ENCODE data around the gene NTSR1. TPM values are rescaled to one million over a fixed set of nuclear protein-coding genes. Genes with fewer than 3 reads are reported as not detected.

NTSR1 gene
- total RNA-seq, 1 donor from 2014 or later, result 0.08 TPM

DNA sequence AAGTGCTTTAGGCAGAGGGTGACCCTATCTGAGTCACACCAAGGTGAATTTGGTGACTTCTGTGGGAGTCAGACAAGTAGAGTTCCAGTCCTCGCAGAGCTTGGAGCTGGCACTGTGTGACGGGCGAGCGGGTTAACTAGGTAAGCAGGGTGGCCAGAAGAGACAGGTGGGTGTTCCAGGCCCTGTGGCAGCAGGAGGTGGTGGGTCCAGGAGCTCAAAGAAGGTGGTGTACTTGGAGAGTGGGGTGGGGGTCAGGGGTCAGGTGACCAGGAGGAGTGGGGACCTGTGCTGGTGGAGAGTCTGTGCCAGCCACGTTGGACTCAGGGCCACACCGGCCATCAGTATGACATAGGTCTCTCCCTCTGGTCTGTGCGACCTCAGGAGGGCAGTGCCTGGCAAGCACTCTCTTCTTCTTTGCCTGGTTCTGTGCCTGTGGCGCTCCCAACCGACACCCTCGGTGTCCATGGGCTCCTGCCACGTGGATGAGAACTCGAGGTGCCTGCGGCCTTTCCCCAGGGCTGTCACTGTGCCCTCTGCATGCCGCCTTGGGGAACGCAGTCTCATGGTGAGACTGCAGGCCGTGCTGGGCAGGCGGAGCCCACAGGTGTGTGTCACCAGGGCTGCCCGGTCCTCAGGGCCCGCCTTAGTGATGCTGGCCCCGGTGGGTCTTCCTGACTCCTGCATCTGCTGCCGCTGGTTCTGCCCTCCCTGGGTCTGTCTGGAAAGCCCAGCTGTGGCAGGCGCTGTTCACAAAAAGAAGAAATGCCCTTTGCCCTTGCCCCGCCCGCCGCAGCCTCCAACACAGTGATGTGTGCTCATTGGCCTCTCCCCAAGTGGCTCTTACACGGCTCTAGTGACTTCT, 89.3 kb downstream of the NTSR1 start:
- H3K4me3 ChIP-seq (ENCODE audit: low read depth, low read length), result no peak overlapping the region
- H3K36me3 ChIP-seq (ENCODE audit: control insufficient read depth, insufficient read depth, low read length), result peaks cover 2% of the 10 kb centered on the region
- H3K27me3 ChIP-seq (ENCODE audit: control insufficient read depth, insufficient read depth, low read length), result no peaks in the 10 kb centered on the region
- TF ChIP-seq, protein P1, sequence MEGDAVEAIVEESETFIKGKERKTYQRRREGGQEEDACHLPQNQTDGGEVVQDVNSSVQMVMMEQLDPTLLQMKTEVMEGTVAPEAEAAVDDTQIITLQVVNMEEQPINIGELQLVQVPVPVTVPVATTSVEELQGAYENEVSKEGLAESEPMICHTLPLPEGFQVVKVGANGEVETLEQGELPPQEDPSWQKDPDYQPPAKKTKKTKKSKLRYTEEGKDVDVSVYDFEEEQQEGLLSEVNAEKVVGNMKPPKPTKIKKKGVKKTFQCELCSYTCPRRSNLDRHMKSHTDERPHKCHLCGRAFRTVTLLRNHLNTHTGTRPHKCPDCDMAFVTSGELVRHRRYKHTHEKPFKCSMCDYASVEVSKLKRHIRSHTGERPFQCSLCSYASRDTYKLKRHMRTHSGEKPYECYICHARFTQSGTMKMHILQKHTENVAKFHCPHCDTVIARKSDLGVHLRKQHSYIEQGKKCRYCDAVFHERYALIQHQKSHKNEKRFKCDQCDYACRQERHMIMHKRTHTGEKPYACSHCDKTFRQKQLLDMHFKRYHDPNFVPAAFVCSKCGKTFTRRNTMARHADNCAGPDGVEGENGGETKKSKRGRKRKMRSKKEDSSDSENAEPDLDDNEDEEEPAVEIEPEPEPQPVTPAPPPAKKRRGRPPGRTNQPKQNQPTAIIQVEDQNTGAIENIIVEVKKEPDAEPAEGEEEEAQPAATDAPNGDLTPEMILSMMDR (IDR thresholded peaks at IDR 0.05; ENCODE audit: insufficient read depth, low read length, poor library complexity, severe bottlenecking), result no peak
- no peak for DNase-seq (ENCODE audit: low read depth)

GRCh38 chr20:62799036-62799435, 90.4 kb downstream of the NTSR1 start:
- Histone ChIP-seq H3K4me3 (ENCODE audit: low read depth, low read length) (no peak overlapping the region), H3K27me3 (ENCODE audit: control insufficient read depth, insufficient read depth, low read length) (no peaks in the 10 kb centered on the region), H3K36me3 (ENCODE audit: control insufficient read depth, insufficient read depth, low read length) (peaks cover 2% of the 10 kb centered on the region)
- no peak for DNase-seq (ENCODE audit: low read depth)
- TF ChIP-seq, protein P1 (IDR thresholded peaks at IDR 0.05; ENCODE audit: insufficient read depth, low read length, poor library complexity, severe bottlenecking), result no peak

- Histone ChIP-seq H3K36me3 (ENCODE audit: control insufficient read depth, insufficient read depth, low read length) (peaks cover 2% of the 10 kb centered on the region), H3K4me3 (ENCODE audit: low read depth, low read length) (no peak overlapping the region), H3K27me3 (ENCODE audit: control insufficient read depth, insufficient read depth, low read length) (no peaks in the 10 kb centered on the region)
- TF ChIP-seq, protein P1 (IDR thresholded peaks at IDR 0.05; ENCODE audit: insufficient read depth, low read length, poor library complexity, severe bottlenecking), result no peak
- no peak for DNase-seq (ENCODE audit: low read depth)
Observed at GRCh38 chr20:62799459-62799858, 90.8 kb downstream of the NTSR1 start.

DNA sequence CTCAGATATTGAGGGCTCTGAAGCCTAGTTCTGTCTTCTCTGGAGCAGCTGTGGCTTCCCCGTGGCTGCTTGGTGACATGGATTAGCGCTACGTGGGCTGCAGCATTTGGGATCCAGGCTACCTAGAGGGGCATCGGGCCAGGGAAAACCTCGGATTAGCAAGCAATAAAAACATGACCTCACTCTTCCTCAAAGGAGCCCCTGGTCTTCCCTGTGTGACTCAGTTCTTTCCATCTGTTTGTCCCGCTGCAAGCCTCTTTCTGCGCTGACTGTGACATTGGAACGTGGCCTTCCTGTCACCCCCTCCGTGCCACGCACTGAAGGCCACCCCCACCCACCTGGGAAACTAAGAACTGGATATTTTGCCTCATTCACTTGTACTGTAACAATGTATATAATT, 91.2 kb downstream of the NTSR1 start:
- H3K36me3 ChIP-seq (ENCODE audit: control insufficient read depth, insufficient read depth, low read length), result peaks cover 2% of the 10 kb centered on the region

GRCh38 chr20:62800314-62801259, 92.0 kb downstream of the NTSR1 start:
- peaks cover 2% of the 10 kb centered on the region for H3K36me3 ChIP-seq (ENCODE audit: control insufficient read depth, insufficient read depth, low read length)
- TF ChIP-seq, protein P1 (IDR thresholded peaks at IDR 0.05; ENCODE audit: insufficient read depth, low read length, poor library complexity, severe bottlenecking), result no peak
- DNase-seq (ENCODE audit: low read depth), result no peak
- no peak overlapping the region for H3K4me3 ChIP-seq (ENCODE audit: low read depth, low read length)
- H3K27me3 ChIP-seq (ENCODE audit: control insufficient read depth, insufficient read depth, low read length), result no peaks in the 10 kb centered on the region

More for the DNA sequence above, 91.2 kb downstream of the NTSR1 start:
- no peaks in the 10 kb centered on the region for H3K27me3 ChIP-seq (ENCODE audit: control insufficient read depth, insufficient read depth, low read length)
- H3K4me3 ChIP-seq (ENCODE audit: low read depth, low read length), result no peak overlapping the region
- TF ChIP-seq, protein P1 (IDR thresholded peaks at IDR 0.05; ENCODE audit: insufficient read depth, low read length, poor library complexity, severe bottlenecking), result no peak
- DNase-seq (ENCODE audit: low read depth), result no peak

Measured in kidney epithelial cell (primary cell).